Endothelial cell of hepatic sinusoid (primary cell): Measurements from ENCODE around the gene C10orf53.
"Not testable (repeated sequence)": the region's sequence is repeated elsewhere in the genome, so short reads cannot be mapped to it uniquely, and the experiment has no call there.

Experiments
- in situ Hi-C: cut with HindIII; loops from 2 replicates; pipeline ENCODE4 v1.10.0; 2017; ENCODE audit warnings: low sequenced_read_pairs

C10orf53 gene

DNA sequence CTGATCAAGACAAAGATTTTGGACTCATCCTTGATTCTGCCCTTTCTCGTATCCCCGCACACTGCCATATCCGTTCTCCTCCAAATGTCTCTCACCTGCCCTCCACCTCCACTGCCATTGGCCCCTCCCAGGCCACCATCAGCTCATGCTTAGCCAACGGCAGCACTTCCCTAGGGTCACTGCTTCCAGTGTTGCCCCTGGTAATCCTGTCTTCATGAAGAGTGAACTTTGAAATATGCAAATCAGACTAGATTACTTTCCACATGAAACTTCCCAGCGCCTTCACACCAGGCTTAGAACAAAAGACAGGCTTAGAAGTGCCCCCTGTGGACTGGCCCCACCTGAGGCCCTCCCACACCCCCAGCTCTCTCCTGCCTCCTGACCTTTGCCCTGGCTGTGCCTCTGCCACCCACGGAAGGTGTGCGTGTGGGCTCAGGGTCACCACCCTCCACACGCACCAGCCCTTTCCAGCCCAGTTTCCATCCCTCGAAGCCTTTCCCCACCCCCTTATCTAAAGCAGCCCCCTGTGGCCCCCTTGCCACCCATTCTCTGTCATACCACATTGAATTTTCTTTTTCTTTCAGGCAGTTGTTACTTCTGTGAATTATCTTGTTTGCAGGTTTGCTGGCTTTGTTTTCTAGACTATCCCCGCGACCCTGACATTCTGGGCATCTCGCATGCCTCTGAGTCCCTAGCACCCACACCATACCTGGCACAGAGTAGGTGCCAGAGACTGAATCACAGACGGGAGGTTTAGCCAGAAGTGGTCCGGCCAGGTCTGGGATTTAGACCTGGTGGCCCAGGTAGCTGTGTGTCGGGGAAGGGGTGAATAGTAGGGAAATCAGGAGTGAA, 26.8 kb upstream of the C10orf53 start:
- in situ Hi-C loops: no loop called here

DNA sequence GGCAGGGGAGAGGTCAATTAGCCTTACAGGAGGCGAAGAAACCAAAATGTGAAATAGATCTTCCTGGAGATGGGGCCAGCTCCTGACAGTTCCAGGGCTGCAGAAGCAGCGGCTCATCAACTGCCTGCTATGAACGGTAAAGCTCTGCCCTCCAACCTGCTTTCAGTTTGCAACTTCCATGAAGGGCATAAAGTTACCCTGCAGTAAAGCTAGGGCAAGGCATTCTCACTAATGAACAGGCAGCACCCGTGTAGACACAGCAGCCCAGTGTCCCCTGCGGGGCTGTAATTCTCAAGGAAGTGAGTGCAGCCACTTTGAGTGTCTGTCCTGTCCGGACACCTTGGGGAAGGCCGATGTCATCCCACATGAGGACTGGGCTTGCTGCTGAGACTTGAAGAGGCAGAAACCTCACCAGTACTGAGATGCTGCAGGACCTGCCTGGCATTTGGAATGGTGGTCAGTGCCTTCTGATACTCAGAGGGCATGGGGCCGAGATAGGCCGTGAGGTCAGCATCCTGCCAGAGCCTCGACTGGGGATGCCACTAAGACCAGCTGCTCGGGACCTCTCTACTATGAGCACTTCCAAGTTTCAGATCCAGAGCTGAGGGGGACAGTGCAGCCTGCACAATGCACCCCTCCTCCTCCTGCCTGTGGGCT, 26.1 kb upstream of the C10orf53 start:
- in situ Hi-C loops: no loop called here

GRCh38 chr10:49654036-49654693, 25.3 kb upstream of the C10orf53 start:
- in situ Hi-C loops: no loop called here

GRCh38 chr10:49655099-49655498, 24.4 kb upstream of the C10orf53 start:
- in situ Hi-C loops: no loop called here

GRCh38 chr10:49656845-49657493, 22.5 kb upstream of the C10orf53 start:
- in situ Hi-C loops: no loop called here

GRCh38 chr10:49657606-49658005, 21.8 kb upstream of the C10orf53 start:
- in situ Hi-C loops: no loop called here

GRCh38 chr10:49661140-49661856, 18.2 kb upstream of the C10orf53 start:
- in situ Hi-C loops: no loop called here

- in situ Hi-C loops: no loop called here
These were observed 17.2 kb upstream of the C10orf53 start for GRCh38 chr10:49662169-49662830.

GRCh38 chr10:49663596-49663995, 15.9 kb upstream of the C10orf53 start:
- in situ Hi-C loops: no loop called here

- in situ Hi-C loops: no loop called here
These were observed 15.2 kb upstream of the C10orf53 start for GRCh38 chr10:49664006-49664841.

- in situ Hi-C loops: no loop called here
These were observed 14.6 kb upstream of the C10orf53 start for GRCh38 chr10:49664842-49665355.

DNA sequence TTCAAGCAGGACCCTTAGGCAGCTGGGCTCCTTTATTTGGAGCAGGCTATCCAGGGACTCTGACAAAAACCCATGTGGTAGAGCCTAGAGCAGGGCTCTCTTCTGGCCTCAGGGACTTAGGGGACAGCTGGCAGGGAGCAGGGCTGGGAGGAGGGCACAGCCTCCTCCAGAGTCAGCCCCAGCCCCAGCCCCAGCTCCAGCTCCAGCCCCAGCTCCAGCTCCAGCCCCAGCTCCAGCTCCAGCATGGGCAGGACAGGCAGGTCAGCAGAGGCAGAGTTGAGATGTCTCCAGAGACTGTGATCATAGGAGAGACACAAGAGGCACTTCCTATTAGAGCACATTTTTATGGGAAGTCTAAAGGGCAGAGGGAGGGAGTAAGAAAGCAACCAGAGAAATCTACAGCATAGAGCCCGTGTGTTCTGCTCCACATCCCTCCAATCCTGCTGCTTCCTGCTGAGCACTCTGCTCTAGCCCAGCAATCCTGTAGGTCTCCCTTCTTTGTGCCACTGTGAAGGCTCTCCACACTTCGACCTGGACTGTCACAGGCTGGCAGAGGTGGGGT, 13.3 kb upstream of the C10orf53 start:
- in situ Hi-C loops: no loop called here

DNA sequence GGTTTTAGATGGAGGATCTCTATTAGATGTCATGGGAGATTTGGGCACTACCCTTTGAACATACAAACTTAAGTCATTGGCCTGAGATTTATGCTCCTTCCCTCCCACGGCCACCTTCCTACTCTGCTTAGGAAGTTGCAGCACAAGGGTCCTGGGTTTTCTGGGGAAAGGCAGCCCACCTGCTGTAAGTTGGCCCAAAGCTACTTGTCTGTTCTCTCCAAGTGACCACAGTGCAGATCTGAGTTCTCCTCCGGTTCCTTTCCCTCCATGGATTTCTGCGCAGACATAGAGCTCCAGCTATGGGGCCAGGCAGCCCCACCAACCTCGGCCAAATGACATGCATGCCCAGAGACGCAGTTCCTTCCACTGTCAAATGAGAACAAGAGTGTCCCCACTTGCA, 12.8 kb upstream of the C10orf53 start:
- in situ Hi-C loops: no loop called here

- in situ Hi-C loops: no loop called here
These were observed 11.5 kb upstream of the C10orf53 start for GRCh38 chr10:49667991-49668390.

GRCh38 chr10:49668684-49669083, 10.8 kb upstream of the C10orf53 start:
- in situ Hi-C loops: no loop called here

- in situ Hi-C loops: no loop called here
These were observed 498 bp upstream of the C10orf53 start for GRCh38 chr10:49678827-49679479.

DNA sequence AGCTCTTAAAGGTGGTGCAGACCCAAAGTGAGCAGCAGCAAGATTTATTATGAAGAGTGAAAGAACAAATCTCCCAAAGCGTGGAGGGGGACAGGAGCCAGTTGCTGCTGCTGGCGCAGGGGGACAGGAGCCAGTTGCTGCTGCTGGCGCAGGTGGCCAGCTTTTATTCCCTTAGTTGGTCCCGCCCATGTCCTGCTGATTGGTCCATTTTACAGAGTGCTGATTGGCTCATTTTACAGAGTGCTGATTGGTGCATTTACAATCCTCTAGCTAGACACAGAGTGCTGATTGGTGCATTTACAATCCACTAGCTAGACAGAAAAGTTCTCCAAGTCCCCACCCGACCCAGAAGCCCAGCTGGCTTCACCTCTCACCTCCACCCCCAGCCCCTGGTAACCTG, 3.0 kb downstream of the C10orf53 start:
- in situ Hi-C loops: not testable (repeated sequence)

DNA sequence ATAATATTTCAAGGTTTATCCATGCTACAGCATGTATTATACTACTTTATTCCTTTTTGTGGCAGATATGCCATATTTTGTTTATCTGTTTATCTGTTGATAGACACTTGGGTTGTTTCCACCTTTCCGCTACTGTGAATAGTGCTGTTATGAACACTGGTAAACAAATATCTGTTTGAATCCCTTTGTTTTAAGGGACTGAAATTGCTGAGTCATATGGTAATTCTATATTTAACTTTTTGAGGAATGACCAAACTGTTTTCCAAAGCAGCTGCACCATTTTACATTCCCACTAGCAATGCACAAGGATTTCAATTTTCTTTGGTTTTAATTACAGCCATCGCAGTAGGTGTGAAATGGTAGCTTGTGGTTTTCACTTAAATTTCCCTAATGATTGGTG, 3.4 kb downstream of the C10orf53 start:
- in situ Hi-C loops: no loop called here
